Kidney (tissue), 14 donors: ENCODE data around the gene CCDC92B. TPM values are rescaled to one million over a fixed set of nuclear protein-coding genes. Genes with fewer than 3 reads are reported as not detected.
"Not testable (repeated sequence)": the region's sequence is repeated elsewhere in the genome, so short reads cannot be mapped to it uniquely, and the experiment has no call there.

Source experiments
- DNase-seq, 5 donors: peaks; one replicate each; pipeline ENCODE4 v3.0.0-alpha.2; 2013 to 2020
- FAIRE-seq: peaks from 2 replicates; lab custom pipeline; 2012; peaks lifted over from hg19 to GRCh38; lab: Jason Lieb, UNC
- H3K27ac ChIP-seq, 2 donors: one replicate each; pipeline ENCODE4 v1.7.0; 2013; ENCODE audit warnings: low read depth in 2 of 2, low read length in 2 of 2, inconsistent platforms in 1 of 2
- H3K27me3 ChIP-seq: one replicate; pipeline ENCODE4 v1.7.1; 2013; ENCODE audit warnings: low read length, inconsistent platforms; ENCODE audit not compliant: control insufficient read depth, insufficient read depth
- H3K36me3 ChIP-seq, 3 donors: one replicate each; pipeline versions ENCODE4 v1.7.0 to v1.7.1; 2013; ENCODE audit warnings: low read length in 3 of 3, control low read depth in 1 of 3, inconsistent platforms in 1 of 3; ENCODE audit not compliant: insufficient read depth in 3 of 3, control insufficient read depth in 2 of 3
- H3K4me1 ChIP-seq, 3 donors: one replicate each; pipeline versions ENCODE4 v1.7.0 to v1.7.1; 2013; ENCODE audit warnings: low read length in 3 of 3, inconsistent platforms in 1 of 3, low read depth in 1 of 3; ENCODE audit not compliant: control insufficient read depth in 2 of 3, insufficient read depth in 2 of 3
- H3K4me3 ChIP-seq, 3 donors: one replicate each; pipeline versions ENCODE4 v1.7.0 to v1.8.1; 2013; ENCODE audit warnings: low read length in 3 of 3, control low read depth in 1 of 3, inconsistent platforms in 1 of 3
- H3K9ac ChIP-seq, 3 donors: one replicate each; pipeline versions ENCODE4 v1.7.0 to v1.7.1; 2013; ENCODE audit warnings: low read length in 3 of 3, control low read depth in 1 of 3, inconsistent platforms in 1 of 3
- H3K9me3 ChIP-seq, 3 donors: one replicate each; pipeline versions ENCODE4 v1.7.0 to v1.7.1; 2013; ENCODE audit warnings: low read length in 3 of 3, control low read depth in 1 of 3, inconsistent platforms in 1 of 3; ENCODE audit not compliant: control insufficient read depth in 2 of 3, insufficient read depth in 1 of 3
- CTCF ChIP-seq: IDR thresholded peaks from 3 replicates; pipeline ENCODE4 v1.5.1; 2012; ENCODE audit warnings: mild to moderate bottlenecking, moderate library complexity, borderline replicate concordance; ENCODE audit not compliant: insufficient read depth; ENCODE audit errors: extremely low read depth
- intact Hi-C: fragments of 100-400 bp; cut with DNase I; formaldehyde crosslinking; loops from one replicate; pipeline ENCODE4 v1.11.1; 2022
- polyA plus RNA-seq: library from polyadenylated mRNA; stranded (reverse); fragments of 350-450 nt; fragmentation: Illumina TruSeq; extraction: RNeasy Lipid Tissue Mini Kit (QIAGEN cat#74804); gene quantifications from one replicate; pipeline ENCODE4 v1.2.3, GENCODE V29; 2014; ENCODE audit warnings: low read depth, low replicate concordance; ENCODE audit not compliant: insufficient read depth
- total RNA-seq: library from RNA; stranded (reverse); fragmentation: NEBNext Ultra II Directional; extraction: Animal tissue kit (Norgen Biotek cat#: 25700); gene quantifications from one replicate; pipeline ENCODE4 v1.2.1, GENCODE V29; 2021
- donor health status: control.
- donor health status: control.
- donor health status: control.
- donor health status: control.
- donor health status: control.
- donor health status: DM: yes; HTN: yes; CAD: no.
- donor health status: Normal renal cell carcinoma (clear cell type).

CCDC92B gene
- total and polyA plus RNA-seq, 2 donors from 2014 or later = 0.11 to 1.0 TPM

DNA sequence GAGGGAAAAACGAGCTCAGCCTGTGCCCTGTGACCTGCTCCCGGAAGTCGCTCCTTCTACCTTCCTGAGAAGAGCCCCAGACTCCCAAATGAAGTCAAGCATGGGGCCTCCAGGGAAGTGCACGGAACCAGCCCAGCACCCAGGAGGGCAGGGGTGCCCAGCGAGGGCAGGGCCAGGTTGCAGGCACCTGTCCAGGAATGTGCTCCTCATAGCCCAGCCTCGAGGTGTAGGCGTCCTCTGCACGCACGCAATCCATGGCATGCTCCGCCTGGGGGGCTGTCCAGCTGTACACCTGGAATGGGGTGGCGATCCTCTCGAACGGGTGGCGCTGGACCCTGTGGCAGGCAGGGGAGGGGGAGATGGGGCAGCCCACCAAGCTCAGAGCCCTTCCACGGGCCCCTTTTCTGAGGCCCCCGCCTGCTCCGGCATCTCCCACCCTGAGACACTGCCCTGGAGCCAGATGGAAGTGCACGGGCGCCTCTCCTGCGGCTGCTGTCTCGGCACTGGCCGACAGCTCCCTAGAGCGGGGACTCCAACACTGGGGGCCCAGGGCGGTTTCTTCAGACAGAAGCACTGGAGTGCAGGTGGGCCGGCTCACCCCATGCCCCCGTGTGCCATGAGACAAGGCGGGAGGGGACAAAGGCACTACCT, 48.8 kb downstream of the CCDC92B start:
- Histone ChIP-seq H3K4me3 (no peak overlapping the region), H3K27me3 (no peaks in the 10 kb centered on the region), H3K27ac (no peak overlapping the region), H3K9me3 (no peaks in the 10 kb centered on the region), H3K9ac (no peak overlapping the region), H3K4me1 (peaks cover 0 to 2% (median 0%) of the 10 kb centered on the region in 3 donors), H3K36me3 (peaks cover 0 to 35% (median 15%) of the 10 kb centered on the region in 3 donors)
- TF ChIP-seq CTCF = no peak
- FAIRE-seq (no peak), DNase-seq (peak in 2 of 5 donors; percentile 22 to 71)
- intact Hi-C loops = no loop called here

DNA sequence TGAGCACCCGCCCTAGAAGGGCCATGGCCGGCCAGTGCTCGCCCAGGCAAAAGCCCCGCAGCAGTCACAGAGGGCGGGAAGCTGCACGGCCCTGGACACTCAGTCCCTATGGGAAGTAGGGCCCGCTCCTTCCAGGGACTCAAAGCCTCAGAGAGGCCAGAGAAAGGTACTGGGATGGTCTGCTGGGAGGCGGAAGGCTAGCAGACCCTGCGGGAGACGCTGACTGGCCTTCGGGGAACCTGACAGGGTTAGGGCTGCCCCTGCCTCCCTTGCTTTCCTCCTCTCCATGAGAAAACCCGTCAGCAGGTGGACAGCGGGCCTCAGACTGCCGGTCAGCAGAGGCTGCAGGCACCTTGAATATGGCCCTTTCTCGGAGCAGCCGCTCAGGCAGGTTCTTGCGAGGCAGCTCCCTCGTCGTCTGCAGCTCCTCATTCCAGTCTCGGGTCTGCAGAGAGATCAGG, 49.4 kb downstream of the CCDC92B start:
- FAIRE-seq = no peak

DNA sequence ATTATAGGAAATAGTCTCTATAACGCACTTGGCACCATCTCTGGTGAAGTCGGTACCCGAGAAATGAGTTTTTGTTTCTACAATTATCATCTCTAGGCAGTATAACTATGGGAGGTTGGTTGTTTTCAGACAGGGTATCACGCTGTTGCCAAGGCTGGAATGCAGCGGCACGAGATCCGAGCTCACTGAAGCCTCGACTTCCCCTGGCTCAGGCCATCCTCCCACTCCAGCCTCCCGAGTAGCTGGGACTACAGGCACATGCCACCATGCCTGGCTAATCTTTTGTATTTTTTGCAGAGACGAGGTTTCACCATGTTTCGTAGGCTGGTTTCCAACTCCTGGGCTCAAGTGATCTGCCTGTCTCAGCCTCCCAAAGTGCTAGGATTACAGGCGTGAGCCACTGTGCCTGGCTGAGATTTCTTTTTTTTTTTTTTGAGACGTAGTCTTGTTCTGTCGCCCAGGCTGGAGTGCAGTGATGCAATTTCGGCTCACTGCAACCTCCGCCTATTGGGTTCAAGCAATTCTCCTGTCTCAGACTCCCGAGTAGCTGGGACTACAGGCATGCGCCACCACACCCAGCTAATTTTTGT, 50.1 kb downstream of the CCDC92B start:
- FAIRE-seq, H3K9me3 ChIP-seq, H3K27me3 ChIP-seq, H3K9ac ChIP-seq, H3K27ac ChIP-seq, H3K4me1 ChIP-seq, H3K4me3 ChIP-seq, intact Hi-C loops: not testable (repeated sequence)
- peak in 2 of 5 donors; percentile 12 to 19 for DNase-seq
- H3K36me3 ChIP-seq = peaks cover 0 to 41% (median 15%) of the 10 kb centered on the region in 3 donors

More for the DNA sequence above, 49.4 kb downstream of the CCDC92B start:
- Histone ChIP-seq H3K27me3 (no peaks in the 10 kb centered on the region), H3K4me3 (no peak overlapping the region), H3K36me3 (peaks cover 0 to 40% (median 15%) of the 10 kb centered on the region in 3 donors), H3K27ac (no peak overlapping the region), H3K4me1 (no peaks in the 10 kb centered on the region), H3K9me3 (no peaks in the 10 kb centered on the region), H3K9ac (no peak overlapping the region)
- intact Hi-C loops = no loop called here
- DNase-seq = peak in 1 of 5 donors; percentile 60
- no peak for TF ChIP-seq CTCF

GRCh38 chr17:2697611-2698162, 51.8 kb downstream of the CCDC92B start:
- Histone ChIP-seq H3K4me3 (no peak overlapping the region), H3K4me1 (no peaks in the 10 kb centered on the region), H3K9me3 (no peaks in the 10 kb centered on the region), H3K27ac (no peak overlapping the region), H3K27me3 (no peaks in the 10 kb centered on the region), H3K9ac (no peak overlapping the region), H3K36me3 (peaks cover 0 to 31% (median 20%) of the 10 kb centered on the region in 3 donors)
- TF ChIP-seq CTCF = no peak
- FAIRE-seq = no peak
- DNase-seq = peak in 2 of 5 donors; percentile 22 to 70
- intact Hi-C loops = no loop called here
